HL-60 (cell line): ENCODE measurements around the gene HSPA4.
"Not testable (repeated sequence)": the region's sequence is repeated elsewhere in the genome, so short reads cannot be mapped to it uniquely, and the experiment has no call there.

Source experiments
- TF ChIP-seq, protein P1 (sequence below): IDR thresholded peaks from one replicate; pipeline ENCODE4 v1.5.1; 2011; ENCODE audit warnings: low read length, control low read depth, inconsistent platforms; ENCODE audit not compliant: insufficient read depth
- TF ChIP-seq, protein P2 (sequence below): IDR thresholded peaks from 2 replicates; pipeline ENCODE4 v1.6.1; 2012; ENCODE audit warnings: low read depth; ENCODE audit not compliant: insufficient replicate concordance

DNA sequence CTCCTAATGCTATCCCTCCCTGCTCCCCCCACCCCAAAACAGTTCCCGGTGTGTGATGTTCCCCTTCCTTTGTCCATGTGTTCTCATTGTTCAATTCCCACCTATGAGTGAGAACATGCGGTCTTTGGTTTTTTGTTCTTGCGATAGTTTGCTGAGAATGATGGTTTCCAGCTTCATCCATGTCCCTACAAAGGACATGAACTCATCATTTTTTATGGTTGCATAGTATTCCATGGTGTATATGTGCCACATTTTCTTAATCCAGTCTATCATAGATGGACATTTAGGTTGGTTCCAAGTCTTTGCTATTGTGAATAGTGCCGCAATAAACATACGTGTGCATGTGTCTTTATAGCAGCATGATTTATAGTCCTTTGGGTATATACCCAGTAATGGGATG is 81.4 kb downstream of the HSPA4 start:
- TF ChIP-seq, protein P1, sequence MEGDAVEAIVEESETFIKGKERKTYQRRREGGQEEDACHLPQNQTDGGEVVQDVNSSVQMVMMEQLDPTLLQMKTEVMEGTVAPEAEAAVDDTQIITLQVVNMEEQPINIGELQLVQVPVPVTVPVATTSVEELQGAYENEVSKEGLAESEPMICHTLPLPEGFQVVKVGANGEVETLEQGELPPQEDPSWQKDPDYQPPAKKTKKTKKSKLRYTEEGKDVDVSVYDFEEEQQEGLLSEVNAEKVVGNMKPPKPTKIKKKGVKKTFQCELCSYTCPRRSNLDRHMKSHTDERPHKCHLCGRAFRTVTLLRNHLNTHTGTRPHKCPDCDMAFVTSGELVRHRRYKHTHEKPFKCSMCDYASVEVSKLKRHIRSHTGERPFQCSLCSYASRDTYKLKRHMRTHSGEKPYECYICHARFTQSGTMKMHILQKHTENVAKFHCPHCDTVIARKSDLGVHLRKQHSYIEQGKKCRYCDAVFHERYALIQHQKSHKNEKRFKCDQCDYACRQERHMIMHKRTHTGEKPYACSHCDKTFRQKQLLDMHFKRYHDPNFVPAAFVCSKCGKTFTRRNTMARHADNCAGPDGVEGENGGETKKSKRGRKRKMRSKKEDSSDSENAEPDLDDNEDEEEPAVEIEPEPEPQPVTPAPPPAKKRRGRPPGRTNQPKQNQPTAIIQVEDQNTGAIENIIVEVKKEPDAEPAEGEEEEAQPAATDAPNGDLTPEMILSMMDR, result not testable (repeated sequence)
- TF ChIP-seq, protein P2, sequence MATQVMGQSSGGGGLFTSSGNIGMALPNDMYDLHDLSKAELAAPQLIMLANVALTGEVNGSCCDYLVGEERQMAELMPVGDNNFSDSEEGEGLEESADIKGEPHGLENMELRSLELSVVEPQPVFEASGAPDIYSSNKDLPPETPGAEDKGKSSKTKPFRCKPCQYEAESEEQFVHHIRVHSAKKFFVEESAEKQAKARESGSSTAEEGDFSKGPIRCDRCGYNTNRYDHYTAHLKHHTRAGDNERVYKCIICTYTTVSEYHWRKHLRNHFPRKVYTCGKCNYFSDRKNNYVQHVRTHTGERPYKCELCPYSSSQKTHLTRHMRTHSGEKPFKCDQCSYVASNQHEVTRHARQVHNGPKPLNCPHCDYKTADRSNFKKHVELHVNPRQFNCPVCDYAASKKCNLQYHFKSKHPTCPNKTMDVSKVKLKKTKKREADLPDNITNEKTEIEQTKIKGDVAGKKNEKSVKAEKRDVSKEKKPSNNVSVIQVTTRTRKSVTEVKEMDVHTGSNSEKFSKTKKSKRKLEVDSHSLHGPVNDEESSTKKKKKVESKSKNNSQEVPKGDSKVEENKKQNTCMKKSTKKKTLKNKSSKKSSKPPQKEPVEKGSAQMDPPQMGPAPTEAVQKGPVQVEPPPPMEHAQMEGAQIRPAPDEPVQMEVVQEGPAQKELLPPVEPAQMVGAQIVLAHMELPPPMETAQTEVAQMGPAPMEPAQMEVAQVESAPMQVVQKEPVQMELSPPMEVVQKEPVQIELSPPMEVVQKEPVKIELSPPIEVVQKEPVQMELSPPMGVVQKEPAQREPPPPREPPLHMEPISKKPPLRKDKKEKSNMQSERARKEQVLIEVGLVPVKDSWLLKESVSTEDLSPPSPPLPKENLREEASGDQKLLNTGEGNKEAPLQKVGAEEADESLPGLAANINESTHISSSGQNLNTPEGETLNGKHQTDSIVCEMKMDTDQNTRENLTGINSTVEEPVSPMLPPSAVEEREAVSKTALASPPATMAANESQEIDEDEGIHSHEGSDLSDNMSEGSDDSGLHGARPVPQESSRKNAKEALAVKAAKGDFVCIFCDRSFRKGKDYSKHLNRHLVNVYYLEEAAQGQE, result not testable (repeated sequence)
